KG1 (cell line): ENCODE measurements around the gene PDZD7.

Source experiments
- DNase-seq: peaks from one replicate; lab custom pipeline; 2025; lab: John Stamatoyannopoulos, UW

PDZD7 gene

GRCh38 chr10:101031128-101031795 lies at the start of gene PDZD7, which contains the start of gene SFXN3:
PDZD7 (minus strand) TSS chr10:101031129; CDS start chr10:101030219, 910 bp downstream.
SFXN3 (plus strand) TSS chr10:101031234; CDS start chr10:101034695, 3,461 bp downstream.
- peak; percentile 56 for DNase-seq

- no peak for DNase-seq
Measured at GRCh38 chr10:101079874-101080273, 48.9 kb upstream of the PDZD7 start.

GRCh38 chr10:101076630-101077029 lies 45.7 kb upstream of the PDZD7 start:
- DNase-seq = no peak

GRCh38 chr10:101075775-101076174 lies 44.8 kb upstream of the PDZD7 start:
- DNase-seq = no peak

- DNase-seq = no peak
Measured at GRCh38 chr10:101073631-101074030, 42.7 kb upstream of the PDZD7 start.

- DNase-seq = no peak
Measured at GRCh38 chr10:101072923-101073322, 42.0 kb upstream of the PDZD7 start.

- DNase-seq = no peak
Measured at GRCh38 chr10:101071885-101072433, 41.0 kb upstream of the PDZD7 start.

GRCh38 chr10:101071267-101071884 lies 40.4 kb upstream of the PDZD7 start:
- DNase-seq = peak; percentile 71

GRCh38 chr10:101070098-101070497 lies 39.2 kb upstream of the PDZD7 start:
- no peak for DNase-seq

- no peak for DNase-seq
Measured at GRCh38 chr10:101069441-101069840, 38.5 kb upstream of the PDZD7 start.

GRCh38 chr10:101067356-101068083 lies 36.6 kb upstream of the PDZD7 start:
- peak; percentile 50 for DNase-seq

GRCh38 chr10:101066896-101067355 lies 36.0 kb upstream of the PDZD7 start:
- DNase-seq = no peak

GRCh38 chr10:101066146-101066895 lies 35.4 kb upstream of the PDZD7 start:
- DNase-seq = no peak

GRCh38 chr10:101065481-101066145 lies 34.7 kb upstream of the PDZD7 start:
- no peak for DNase-seq

GRCh38 chr10:101064415-101065030 lies 33.6 kb upstream of the PDZD7 start:
- no peak for DNase-seq

GRCh38 chr10:101063548-101064414 lies 32.9 kb upstream of the PDZD7 start:
- peak; percentile 17 for DNase-seq

GRCh38 chr10:101063050-101063525 lies 32.2 kb upstream of the PDZD7 start:
- DNase-seq = no peak

- DNase-seq = no peak
Measured at GRCh38 chr10:101062232-101063049, 31.5 kb upstream of the PDZD7 start.
